Measurements from ENCODE around the gene CHCHD10. TPM values are rescaled to one million over a fixed set of nuclear protein-coding genes. Genes with fewer than 3 reads are reported as not detected.
A peak's percentile ranks its signal among the peaks of the same experiment; 100 is the strongest.

The CHCHD10 gene
- polyA plus RNA-seq, 2 of the 4 experiments (the other 2 are of a cell fraction), result 33.0 to 85.4 TPM

GRCh38 chr22:23773483-23774113 is 5.8 kb upstream of the CHCHD10 start:
- H3K4me2 ChIP-seq, result no peak overlapping the region
- peak in 1 of 2 experiments; percentile 25; a peak in 3 of 6 replicates for ATAC-seq
- ChIA-PET POLR2A (no interaction called here), CTCF (interaction anchor here (1.2 to 16.9 kb wide), 3 partner anchors 15 to 75 kb away, joined by 3 to 175 read pairs (median 4); no protein-coding TSS in a partner anchor)
- TF ChIP-seq ESRRA (IDR thresholded peaks at IDR 0.05; ENCODE audit: borderline replicate concordance, low read length) (no peak), JUN (IDR thresholded peaks at IDR 0.05) (no peak), ELK1 (IDR thresholded peaks at IDR 0.05; ENCODE audit: low read depth, low read length) (no peak), CHD4 (IDR thresholded peaks at IDR 0.05; ENCODE audit: borderline replicate concordance) (no peak)
- H3K9me3 ChIP-seq, result no peaks in the 10 kb centered on the region
- DNase-seq (ENCODE audit: low read depth in 1 of 2, low spot score in 1 of 2), result no peak
- H3K4me1 ChIP-seq, result peaks cover 21% of the 10 kb centered on the region
- H3K27ac ChIP-seq, result no peak overlapping the region
- FAIRE-seq, result no peak
- no peak overlapping the region for H3K4me3 ChIP-seq
- WGBS (ENCODE audit: missing lambda C conversion rate), result 85% methylated on average over 7 of the region's 7 CpGs

GRCh38 chr22:23772649-23773473 is 5.1 kb upstream of the CHCHD10 start, which contains the start of gene MMP11:
Gene MMP11, plus strand, starts transcription at chr22:23772849. Its CDS starts 22 bp downstream, at chr22:23772871.
- POLR2A ChIA-PET, result no interaction called here
- CTCF ChIA-PET, result interaction anchor here (16.9 kb wide), 1 partner anchor 76 kb away, joined by 175 read pairs; no protein-coding TSS in a partner anchor
- peak within 1 kb of the TSS; percentile 56 to 83; a peak in 5 of 6 replicates for H3K27ac ChIP-seq

More at GRCh38 chr22:23772649-23773473, 5.1 kb upstream of the CHCHD10 start, which contains the start of gene MMP11:
- Histone ChIP-seq H3K9me3 (no peaks in the 10 kb centered on the region), H3K4me1 (peaks cover 23% of the 10 kb centered on the region), H3K4me2 (peak within 1 kb of the TSS; percentile 69), H3K4me3 (peak within 1 kb of the TSS; percentile 9; the same call in 1 of the 3 replicates)
- DNase-seq (ENCODE audit: low read depth in 1 of 2, low spot score in 1 of 2), result no peak
- no peak for ATAC-seq
- TF ChIP-seq NFE2L2 (conservative IDR thresholded peaks at IDR 0.05; ENCODE audit: low read length), result no peak
- no peak for TF ChIP-seq NR3C1 (IDR thresholded peaks at IDR 0.05)
- TF ChIP-seq ZC3H11A (IDR thresholded peaks at IDR 0.05), result no peak
- TF ChIP-seq MYC (IDR thresholded peaks at IDR 0.05; ENCODE audit: borderline replicate concordance, low read length), result no peak
- no peak for TF ChIP-seq HMGXB4 (CRISPR knock-in tag; IDR thresholded peaks at IDR 0.05; ENCODE audit: borderline replicate concordance)
- no peak for TF ChIP-seq FOSB (CRISPR knock-in tag; IDR thresholded peaks at IDR 0.05)
- TF ChIP-seq MAFK (IDR thresholded peaks at IDR 0.05; ENCODE audit: partially characterized antibody), result no peak
- TF ChIP-seq BHLHE40 (IDR thresholded peaks at IDR 0.05; ENCODE audit: low read depth, low read length), result no peak
- no peak for TF ChIP-seq ATOH8 (CRISPR knock-in tag; IDR thresholded peaks at IDR 0.05; ENCODE audit: low read depth)
- no peak for TF ChIP-seq CBX2 (IDR thresholded peaks at IDR 0.05; ENCODE audit: borderline replicate concordance, low read depth)
- TF ChIP-seq CEBPB (IDR thresholded peaks at IDR 0.05), result no peak
- no peak for TF ChIP-seq TP53 (CRISPR knock-in tag; IDR thresholded peaks at IDR 0.05)
- TF ChIP-seq EP300 (IDR thresholded peaks at IDR 0.05), result no peak
- TF ChIP-seq RNF2 (IDR thresholded peaks at IDR 0.05; ENCODE audit: borderline replicate concordance, low read depth), result no peak
- no peak for TF ChIP-seq RFX5 (IDR thresholded peaks at IDR 0.05)
- no peak for TF ChIP-seq ZNF302 (CRISPR knock-in tag; IDR thresholded peaks at IDR 0.05)
- no peak for TF ChIP-seq MAX (IDR thresholded peaks at IDR 0.05)
- 63% methylated on average over 28 of the region's 79 CpGs for WGBS (ENCODE audit: missing lambda C conversion rate)
- no peak for FAIRE-seq
